NCI-H1930 (cell line): ENCODE measurements around the gene HHIPL1.

Experiments
- DNase-seq, 2 experiments: peaks; one replicate each; lab custom pipeline; 2025; lab: John Stamatoyannopoulos, UW

HHIPL1 gene

DNA sequence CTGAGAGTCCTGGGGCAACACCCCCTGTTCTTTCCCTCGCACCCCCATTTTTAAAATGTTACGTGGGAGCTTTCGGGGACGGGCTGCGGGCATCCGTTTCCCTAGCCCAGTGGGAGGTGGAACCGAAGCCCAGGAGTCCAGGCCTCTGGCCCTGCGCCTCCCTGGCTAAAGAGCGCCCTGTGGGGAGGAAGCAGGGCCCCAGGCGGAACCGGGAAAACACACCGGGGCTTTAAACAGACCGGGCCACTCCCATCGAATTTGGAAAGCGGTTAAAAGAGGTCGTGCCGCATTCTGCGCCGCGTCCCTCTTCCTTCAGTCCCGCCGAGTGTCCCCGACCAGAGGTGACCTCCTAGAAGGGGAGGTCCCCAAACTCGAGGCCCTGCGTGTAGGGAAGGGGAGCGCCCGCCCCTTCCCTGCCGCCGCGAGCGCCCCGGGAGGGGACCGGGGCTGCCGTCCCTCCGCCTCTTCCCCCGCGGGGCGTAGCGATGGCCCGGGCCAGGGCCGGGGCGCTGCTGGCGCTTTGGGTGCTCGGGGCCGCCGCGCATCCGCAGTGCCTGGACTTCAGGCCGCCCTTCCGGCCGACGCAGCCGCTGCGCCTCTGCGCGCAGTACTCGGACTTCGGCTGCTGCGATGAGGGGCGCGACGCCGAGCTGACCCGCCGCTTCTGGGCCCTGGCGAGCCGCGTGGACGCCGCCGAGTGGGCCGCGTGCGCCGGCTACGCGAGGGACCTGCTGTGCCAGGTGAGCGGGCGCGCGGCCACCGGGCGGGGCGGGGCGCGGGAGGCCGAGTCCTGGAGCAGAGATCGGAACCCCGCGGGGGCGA lies at the start of gene HHIPL1:
HHIPL1 (plus strand) TSS at position 407 of the 822 bp plus-strand sequence; CDS start at position 486, 79 bp downstream.
- no peak for DNase-seq

DNA sequence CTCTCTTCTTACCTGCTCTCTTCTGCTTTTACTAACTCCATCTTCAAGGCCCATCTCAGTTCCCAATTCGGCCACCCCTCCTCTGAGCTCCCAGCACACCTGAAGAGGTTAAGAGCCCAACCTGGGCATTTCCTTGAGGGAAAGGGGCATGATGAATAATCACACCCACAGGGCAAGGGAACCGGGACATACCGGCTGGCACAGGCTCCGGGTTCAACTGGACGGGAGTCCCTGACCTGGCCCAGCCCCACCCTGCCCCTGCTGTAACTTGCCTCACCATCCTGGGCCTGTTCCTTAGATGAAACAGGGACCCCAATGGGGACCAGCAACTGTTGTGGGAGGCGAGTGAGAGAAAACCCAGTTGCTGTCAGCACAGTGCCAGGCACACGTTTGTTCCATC lies 49.4 kb upstream of the HHIPL1 start:
- DNase-seq: no peak

DNA sequence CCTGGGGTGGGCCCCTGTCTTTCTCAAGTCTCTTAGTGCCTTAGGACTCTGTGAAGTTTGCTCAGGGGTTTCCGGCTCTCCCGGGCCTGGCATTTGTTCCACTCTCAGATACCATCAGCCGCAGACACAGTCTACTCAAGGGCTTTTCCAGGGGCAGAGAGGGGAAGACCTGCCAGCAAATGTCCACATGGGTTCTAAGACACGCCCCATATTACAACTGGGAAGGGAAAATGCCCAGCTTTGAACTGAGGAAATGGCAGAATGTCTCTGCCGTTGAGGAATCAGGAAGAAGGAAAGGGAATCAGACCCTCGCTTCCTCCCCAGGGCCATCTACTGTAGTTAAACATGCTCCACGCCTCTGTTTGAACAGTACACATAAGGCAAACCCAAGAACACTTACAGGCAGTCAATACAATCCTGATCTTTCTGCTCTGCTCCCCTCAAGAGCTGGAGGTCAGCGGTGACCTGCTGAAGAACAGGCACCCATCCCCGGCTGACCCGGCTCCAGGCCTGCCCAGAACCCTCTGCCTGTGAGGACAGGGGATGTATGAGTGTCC lies 48.8 kb upstream of the HHIPL1 start:
- DNase-seq: no peak

DNA sequence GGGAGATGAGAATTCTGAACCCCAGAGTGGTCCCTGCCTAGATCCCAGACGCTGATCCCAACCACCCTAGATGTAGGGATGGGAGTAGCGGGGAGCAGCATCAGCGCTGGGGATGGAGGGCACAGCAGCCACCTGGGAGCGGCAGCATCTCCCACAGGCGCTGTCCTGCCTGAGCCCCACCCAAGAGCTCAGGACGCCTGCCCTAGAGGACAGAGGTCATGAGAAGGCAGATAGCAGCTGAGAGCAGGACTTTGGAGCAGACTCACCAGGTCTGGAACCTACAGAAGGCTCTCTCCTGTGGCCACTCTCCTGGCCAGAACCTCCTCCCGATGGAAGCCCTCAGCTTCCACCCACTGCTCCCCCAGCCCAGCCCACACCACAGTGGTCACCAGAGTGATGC lies 48.2 kb upstream of the HHIPL1 start:
- no peak for DNase-seq

DNA sequence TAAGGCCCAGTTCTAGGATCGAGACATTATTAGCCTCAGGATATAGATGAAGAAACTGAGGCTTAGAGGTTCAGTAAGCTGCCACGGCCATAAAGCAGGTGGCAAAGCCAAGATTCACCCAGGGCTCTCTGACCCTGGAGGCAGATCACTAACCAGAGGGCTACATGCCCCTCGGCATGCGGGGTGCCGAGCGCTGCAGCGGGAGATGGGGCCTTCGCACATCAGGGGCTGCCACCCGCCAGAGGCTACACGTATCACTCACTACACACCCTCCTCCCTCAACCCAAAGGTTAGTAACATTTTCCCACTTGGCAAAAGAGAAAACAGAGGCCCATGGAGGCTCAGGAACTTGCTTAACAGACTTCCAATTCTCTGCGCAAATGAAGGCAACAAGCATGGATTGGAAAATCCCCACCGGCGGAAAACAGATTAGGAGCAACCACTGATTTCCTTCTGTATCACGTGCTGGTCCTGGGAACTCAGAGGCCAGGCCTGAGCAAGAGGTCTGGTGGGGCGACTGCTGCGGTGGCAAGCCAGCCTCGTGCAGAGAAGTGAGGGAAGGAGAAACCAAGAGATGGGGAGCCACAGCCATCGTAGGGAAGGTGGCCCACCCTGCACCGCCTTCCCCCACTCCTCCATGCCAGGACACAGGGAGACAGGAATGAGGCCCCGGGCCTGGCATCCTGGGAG lies 46.9 kb upstream of the HHIPL1 start:
- DNase-seq: no peak

DNA sequence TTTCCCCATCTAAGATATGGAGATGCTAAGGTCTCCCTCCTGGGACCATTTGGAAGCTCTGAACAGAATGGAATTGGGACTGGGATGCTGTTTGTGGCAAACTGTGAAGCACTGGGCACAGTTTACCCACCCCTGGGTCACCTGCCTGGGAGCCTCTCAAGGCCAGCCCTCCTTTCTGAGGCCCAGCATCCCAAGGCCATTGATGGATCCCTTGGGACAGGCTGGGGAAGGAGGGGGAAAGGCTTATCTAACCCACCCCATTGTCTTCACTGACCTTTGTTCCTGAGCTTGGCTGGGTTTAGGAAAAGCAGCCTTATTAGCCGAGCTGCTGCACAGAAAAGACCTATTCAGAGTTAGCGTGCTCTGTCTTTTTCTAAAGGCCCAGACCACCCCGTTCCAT lies 46.2 kb upstream of the HHIPL1 start:
- no peak for DNase-seq

DNA sequence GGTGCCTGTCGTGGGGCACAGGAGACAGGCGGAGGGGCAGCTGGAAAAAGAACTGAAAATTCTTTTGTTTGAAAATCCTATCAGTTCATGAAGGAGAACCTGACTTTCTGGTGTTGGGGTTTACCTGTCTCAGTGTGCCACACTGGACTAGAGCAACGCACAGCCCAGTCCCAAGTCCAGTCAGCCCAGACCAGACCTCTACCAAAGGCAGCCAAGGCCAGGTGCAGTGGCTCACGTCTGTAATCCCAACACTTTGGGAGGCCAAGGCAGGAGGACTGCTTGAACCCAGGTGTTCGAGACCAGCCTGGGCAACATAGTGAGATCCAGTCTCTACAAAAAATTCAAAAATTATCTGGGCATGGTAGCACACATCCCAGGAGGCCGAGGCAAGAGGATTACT lies 45.5 kb upstream of the HHIPL1 start:
- no peak for DNase-seq

DNA sequence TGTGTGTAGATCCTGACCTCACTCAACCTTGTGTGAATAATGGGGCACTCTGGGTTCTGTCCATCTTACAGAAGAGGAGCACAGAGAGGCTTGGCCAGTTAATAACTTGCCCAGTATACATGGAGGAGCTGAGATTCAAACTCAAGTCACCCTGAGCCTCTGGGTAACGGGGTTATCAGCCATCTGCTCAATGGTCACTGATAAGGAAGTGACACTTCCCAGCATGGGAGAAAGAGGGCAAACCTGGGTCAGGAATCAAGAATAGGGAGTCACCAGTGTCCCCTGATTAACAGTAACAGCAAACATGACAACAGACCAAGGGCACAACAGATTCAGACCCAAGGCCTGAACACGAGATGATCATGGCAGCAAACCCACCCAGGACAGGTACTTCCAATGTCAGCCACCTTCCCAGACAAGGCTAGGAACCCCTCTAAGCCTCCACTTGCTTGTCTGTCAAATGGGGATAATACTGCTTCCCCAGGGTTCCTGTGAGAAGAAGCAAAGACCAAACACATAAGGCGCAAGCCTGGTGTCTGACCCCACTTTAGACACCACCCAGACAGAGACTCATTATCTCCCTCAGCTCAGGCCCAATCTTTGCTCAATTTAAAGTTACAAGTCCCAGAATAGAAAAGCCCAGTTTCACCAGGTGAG lies 44.6 kb upstream of the HHIPL1 start:
- DNase-seq: no peak

DNA sequence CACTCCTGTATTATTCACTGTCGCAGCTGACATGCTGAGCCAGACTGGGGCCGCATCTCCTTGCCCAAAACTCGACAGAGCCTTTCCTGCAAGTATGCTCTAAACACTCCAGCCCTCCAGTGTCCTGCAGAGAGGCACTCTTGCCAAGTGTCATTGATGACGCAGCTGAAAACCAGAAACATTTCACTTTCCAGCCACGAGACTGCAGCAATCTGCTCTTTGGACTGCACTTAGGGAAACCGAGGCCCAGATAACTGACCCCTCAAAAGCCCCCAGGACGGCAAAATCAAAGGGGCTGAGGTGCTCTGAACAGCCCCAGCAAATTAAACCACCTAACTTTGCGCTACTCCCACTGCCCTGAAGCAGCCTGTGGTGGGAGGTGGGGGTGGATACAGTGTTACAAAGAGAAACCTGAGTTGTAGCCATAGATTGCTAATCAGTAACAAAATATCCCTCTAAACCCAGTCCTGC lies 43.5 kb upstream of the HHIPL1 start:
- no peak for DNase-seq

DNA sequence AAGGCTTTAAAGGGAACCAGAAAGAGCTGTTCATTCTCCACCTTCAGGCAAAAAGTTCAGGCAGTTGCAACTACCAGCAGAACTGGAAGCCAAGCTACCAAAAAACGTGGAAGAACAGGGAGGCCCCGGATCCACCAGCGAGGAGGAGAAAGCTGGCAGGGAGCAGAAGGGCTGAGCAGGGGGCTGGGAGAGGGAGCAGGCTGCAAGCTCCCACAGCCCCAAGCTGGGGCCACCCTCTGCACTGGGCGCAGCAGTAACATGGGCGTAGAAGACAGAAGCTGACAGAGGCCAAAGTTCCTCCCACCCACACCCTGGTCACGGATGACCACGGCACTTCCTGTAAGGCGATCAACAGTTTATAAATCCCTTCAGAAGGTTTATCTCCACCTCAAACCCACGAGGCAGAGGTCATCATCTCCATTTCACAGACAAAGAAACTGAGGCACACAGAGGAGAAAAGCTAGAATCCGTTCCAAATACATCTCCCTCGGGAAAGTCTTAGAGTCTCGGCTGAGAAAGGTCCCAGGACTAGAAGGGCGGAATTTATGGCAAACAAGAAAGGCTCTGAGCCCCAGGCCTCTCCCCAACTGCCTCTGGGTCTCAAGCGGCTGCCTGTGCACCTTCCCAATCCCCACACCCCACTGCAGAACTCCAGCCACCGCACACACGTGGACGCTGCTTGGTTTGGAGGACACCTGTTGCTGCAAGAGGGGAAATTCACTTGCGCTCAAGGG lies 42.7 kb upstream of the HHIPL1 start:
- no peak for DNase-seq

DNA sequence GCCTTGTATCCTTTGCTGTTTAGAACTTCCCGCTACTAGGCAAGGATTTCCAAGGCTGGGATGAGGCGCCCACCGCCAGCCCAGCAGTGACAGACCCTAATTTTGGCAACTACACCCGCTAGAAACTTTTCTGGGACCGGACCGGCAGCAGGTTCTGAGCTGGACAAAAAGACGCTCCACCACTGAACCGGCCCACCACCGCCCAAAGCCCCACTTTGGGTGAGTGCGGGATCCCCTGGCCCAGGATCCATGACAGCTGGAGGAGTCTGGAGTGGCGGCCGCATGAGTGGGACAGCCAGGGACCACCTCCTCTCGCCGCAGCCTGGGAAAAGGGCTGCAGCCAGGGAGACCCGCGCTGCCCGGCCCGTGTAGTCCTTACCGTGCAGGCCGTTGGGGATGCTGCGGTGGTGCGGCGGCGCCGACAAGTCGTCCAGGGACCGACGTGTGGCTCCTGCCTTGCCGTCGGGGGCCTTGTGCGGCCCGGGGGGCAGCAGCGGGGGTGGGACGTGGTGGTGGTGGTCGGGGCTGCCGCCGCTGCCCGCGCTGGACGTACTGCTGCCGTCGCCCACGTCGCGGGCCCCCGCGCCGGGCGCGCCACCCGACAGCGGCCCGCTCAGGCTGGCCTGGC lies 42.0 kb upstream of the HHIPL1 start:
- no peak for DNase-seq

DNA sequence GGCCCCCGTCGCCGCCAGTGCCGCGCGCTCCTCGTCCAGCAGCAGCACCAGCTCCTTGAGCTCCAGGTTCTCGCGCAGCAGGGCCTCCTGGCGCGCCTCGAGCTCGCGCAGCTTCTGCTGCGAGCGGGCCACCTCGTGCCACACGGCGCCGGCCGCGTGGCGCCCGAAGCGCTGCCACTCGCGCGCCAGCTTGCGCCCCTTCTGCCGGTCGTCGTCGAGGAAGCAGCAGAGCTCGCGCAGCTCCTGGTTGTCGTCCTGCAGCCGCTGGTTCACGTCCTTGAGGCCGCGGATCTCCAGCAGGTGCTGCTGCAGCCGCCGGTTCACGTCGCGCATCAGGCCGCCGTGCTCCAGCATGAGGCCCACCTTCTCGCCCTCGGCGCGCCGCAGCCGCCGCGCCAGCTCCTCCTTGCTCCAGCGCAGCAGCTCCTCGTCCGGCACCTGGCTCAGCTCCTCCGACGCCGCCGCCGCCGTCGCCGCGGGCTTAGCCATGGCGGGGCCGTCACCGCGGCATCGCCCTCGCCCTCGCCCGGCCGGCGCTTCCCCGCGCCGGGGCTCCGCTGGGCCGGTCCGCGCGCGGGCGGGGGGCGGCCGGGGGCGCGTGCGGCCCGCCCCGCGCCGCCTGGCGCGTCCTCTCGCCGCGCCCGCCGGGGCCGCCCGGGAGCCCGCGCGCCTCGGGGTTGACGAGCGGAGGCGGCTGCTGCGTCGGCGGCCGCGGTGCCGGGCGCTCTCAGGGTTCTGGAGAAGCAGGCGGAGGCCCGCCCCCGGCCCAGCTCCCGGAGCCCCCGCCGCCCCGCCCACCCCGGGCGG lies 41.3 kb upstream of the HHIPL1 start, which contains the start of gene CCDC85C:
CCDC85C (minus strand) TSS at position 737 of the 807 bp plus-strand sequence; CDS start at position 489, 248 bp downstream.
- DNase-seq: peak in 1 of 2 experiments; percentile 25

DNA sequence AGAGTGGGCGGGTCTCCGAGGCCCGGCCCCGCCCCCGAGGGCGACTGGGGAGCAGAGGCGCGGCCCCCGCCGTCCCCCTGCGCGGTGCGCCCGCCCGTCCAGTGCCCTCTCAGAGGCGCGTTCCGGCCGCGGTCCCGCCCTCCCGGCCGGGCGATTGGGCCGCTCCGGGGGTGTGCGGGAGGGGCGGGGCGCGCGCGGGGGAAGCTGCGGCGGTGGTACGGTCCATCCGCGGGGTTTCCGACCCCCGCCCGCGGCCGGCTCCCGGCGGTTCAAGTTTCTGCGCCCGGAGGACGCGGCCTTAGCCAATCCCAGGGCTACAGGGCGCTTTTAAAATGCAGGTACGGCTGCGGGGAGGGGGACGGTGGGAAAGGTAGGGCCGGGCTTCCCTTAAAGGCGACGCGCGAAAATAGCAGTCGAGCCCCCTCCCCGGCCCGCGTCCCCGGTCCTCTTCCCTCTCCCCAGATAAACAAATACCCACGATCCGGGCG lies 40.6 kb upstream of the HHIPL1 start:
- DNase-seq: peak; percentile 93 to 96

DNA sequence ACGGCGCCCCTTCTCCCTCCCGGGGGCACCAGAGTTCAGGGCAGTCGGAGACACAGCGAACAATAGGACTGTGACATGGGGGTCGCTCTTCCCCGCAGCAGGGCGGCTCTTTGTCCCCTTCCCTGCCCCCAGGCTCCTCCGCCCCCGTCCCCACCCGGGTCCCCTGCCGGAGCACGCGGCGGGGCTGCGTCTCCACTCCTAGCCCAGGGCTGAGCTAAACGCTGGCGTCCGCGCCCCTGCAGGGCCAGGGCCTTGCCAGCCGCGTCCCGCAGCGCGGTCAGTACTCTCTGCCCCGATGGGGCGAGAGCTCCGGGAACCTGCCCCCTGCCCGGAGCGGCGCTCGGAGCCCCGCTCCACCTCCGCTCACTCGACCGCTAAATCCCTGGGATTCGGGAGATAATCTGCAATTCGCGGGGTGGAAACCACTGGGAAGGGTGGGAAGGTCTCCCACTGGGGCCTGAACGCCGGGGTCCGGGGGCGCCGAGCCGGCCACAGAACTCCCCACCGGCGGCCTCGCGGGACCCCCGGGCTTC lies 40.1 kb upstream of the HHIPL1 start:
- DNase-seq: peak; percentile 47 to 54

DNA sequence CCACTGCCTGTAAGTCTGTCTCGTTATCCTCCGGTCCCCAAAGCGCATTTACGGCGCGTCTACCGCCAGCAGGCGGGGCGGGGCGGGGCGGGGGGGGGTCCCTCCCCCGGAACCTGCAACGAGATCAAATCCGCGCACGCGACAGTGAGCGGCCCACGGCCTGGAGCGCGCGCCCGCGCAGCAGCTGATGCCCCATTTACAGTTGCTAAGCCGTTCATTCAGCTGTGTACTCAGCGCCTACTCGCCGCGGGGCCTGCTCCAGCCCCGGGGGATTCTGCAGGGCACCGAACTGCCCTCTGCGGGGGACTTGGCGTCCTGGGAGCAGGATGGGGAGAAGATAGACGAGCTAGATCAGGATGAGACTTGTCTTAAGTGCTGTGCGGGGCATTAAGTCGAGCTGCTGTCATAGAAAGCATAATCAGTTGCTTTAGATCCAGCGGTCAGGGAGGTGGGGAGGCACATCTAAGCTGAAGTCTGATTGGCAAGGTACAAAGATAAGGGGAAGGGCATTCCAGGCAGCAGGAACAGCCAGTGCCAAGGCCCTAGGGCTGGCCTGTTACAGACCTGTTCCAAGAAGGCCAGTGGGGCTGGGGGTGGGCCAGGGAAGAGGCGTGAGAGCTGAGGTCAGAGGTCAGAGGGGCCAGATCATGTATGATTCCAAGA lies 39.5 kb upstream of the HHIPL1 start:
- peak; percentile 58 to 59 for DNase-seq

DNA sequence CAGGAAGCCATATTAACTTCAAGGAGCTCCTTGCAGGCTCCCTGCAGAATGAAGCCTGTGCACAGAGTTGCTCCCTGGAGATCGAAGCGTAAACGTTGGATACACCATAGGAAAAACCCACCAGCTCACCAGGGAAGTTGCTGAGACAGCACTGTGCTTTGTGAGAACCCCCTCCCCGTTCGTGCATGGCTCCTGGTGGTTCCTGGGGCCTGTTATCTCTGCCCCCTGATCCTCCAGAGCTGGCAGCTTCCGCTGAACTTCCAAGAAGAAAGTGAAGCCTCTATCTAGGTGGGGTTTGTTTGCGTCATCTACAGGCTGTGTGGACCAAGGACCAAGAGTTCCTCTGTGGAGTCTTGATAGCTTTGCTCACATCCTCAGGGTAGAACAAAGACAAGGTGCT lies 38.6 kb upstream of the HHIPL1 start:
- DNase-seq: no peak

DNA sequence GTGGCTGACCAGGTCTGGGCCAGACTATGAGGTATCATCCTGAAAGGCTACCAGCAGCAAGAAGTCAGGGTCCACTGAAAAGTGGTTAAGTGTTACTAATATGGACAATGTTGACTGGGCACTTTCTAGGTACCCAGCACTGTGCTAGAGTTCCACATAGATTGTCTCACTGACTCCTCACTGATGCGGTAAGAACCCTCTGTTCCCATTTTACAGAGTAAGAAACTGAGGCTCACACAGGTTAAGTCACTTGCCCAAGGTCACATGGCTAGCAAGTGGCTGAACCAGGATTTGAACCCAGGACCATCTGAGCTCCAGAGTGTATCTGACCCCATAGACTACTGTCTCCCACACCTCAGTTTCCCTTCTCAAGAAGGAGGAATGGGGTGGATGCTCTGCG lies 36.3 kb upstream of the HHIPL1 start:
- no peak for DNase-seq

DNA sequence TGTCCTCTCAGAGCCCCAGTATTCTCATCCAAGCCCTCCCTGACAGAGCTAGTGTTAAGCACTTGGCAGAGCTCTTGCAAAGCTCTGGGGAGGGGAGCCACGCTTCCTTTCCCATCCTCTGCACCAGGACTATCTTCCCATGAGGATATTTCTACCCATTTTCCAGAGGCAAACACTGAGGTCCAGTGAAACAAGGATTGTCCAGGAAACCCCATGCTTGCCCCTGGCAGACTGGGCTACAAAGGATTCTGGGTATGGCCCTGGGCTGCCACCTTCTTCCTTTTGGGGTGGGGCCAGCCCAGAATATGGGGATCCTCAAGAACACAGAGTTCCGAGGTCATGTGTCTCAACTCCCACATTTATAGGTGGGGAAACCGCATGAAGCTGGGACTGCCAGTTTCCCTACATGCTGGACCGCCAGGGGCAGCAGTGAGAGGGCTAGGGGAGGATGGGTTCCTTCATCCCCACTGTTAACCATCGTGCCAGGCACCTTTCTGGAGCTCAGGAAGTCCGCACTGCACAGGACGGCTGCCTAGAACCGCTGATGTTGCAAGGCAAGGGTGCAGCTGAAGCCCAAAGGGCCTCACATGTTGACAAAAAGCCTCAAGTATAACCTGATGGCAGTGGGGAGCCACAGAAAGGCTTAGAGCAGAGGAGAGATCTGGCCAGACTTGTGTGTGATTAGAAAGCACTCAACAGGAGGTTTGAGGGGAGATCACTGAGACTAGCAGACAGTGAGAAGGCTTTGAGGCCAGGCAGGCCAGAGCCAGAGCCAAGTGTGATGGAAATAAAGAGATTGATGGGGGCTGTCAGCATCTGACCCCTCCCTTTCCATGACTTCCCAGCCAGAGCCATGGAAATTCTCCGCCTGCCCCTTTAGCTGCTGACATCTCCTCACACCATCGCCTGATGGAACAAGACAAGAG lies 35.4 kb upstream of the HHIPL1 start:
- no peak for DNase-seq
